Fibroblast of lung (primary cell): ENCODE data around the gene TCP10L. TPM values are rescaled to one million over a fixed set of nuclear protein-coding genes. Genes with fewer than 3 reads are reported as not detected.
A peak's percentile ranks its signal among the peaks of the same experiment; 100 is the strongest.

Source experiments
- DNase-seq, 2 donors: peaks; one replicate each; pipeline versions ENCODE4 v3.0.0 to v3.0.0-alpha.2; 2010; ENCODE audit warnings: low read depth in 2 of 2
- H2AFZ ChIP-seq: 2 replicates; pipeline ENCODE4 v1.5.1; 2012; ENCODE audit warnings: low read length, control low read depth, inconsistent platforms
- H3K27ac ChIP-seq: 2 replicates; pipeline ENCODE4 v1.5.1; 2011; ENCODE audit warnings: low read length, control low read depth; ENCODE audit not compliant: insufficient read depth
- H3K27me3 ChIP-seq: 2 replicates; pipeline ENCODE4 v1.5.1; 2011; ENCODE audit warnings: mild to moderate bottlenecking, low read length; ENCODE audit not compliant: control insufficient read depth, insufficient read depth
- H3K36me3 ChIP-seq: 2 replicates; pipeline ENCODE4 v1.5.1; 2011; ENCODE audit warnings: low read length; ENCODE audit not compliant: control insufficient read depth, insufficient read depth
- H3K4me1 ChIP-seq: 2 replicates; pipeline ENCODE4 v1.5.1; 2011; ENCODE audit warnings: low read length; ENCODE audit not compliant: control insufficient read depth, insufficient read depth; ENCODE audit errors: extremely low read depth
- H3K4me2 ChIP-seq: 2 replicates; pipeline ENCODE4 v1.5.1; 2011; ENCODE audit warnings: low read length, control low read depth; ENCODE audit not compliant: insufficient read depth; ENCODE audit errors: extremely low read depth
- H3K4me3 ChIP-seq, 4 experiments: fragments of 200-600 bp in 1 of 4; sonication (generic) in 1 of 4; replicated peaks in 1 of 4; 2 replicates each; pipeline ENCODE4 v1.5.1; 2011 to 2016; ENCODE audit warnings: low read length in 4 of 4, low read depth in 3 of 4, mild to moderate bottlenecking in 3 of 4, control low read depth in 2 of 4, inconsistent platforms in 1 of 4, mixed read lengths in 1 of 4; ENCODE audit not compliant: insufficient read depth in 1 of 4; ENCODE audit errors: control extremely low read depth in 1 of 4
- H3K79me2 ChIP-seq: 2 replicates; pipeline ENCODE4 v1.5.1; 2012; ENCODE audit warnings: mild to moderate bottlenecking, low read length, inconsistent platforms; ENCODE audit not compliant: control insufficient read depth, insufficient read depth
- H3K9ac ChIP-seq: 2 replicates; pipeline ENCODE4 v1.5.1; 2011; ENCODE audit warnings: mild to moderate bottlenecking, low read length, control low read depth; ENCODE audit not compliant: insufficient read depth
- H3K9me3 ChIP-seq: 2 replicates; pipeline ENCODE4 v1.5.1; 2012; ENCODE audit warnings: low read depth, low read length; ENCODE audit not compliant: control insufficient read depth, insufficient read depth
- H4K20me1 ChIP-seq: 2 replicates; pipeline ENCODE4 v1.5.1; 2011; ENCODE audit warnings: low read length; ENCODE audit not compliant: control insufficient read depth, insufficient read depth; ENCODE audit errors: extremely low read depth
- EZH2 ChIP-seq: IDR thresholded peaks from 2 replicates; pipeline ENCODE4 v1.5.1; 2012; ENCODE audit warnings: low read length, control low read depth, mild to moderate bottlenecking; ENCODE audit errors: missing control alignments
- polyA plus RNA-seq, 2 donors: library from polyadenylated mRNA; depleted of rRNA in 1 of 2; stranded (reverse) in 1 of 2; unstranded in 1 of 2; fragments of >200 nt; gene quantifications; 2 replicates each; pipeline ENCODE4 v1.2.1, GENCODE V29; 2011 to 2012; ENCODE audit warnings: missing spikeins in 1 of 2
- total RNA-seq: library from RNA; depleted of rRNA; stranded (reverse); fragments of >200 nt; gene quantifications from 2 replicates; pipeline ENCODE4 v1.2.1, GENCODE V29; 2014
- TF ChIP-seq, protein P1 (sequence below), 2 donors: IDR thresholded peaks in 1 of 2; conservative IDR thresholded peaks in 1 of 2; 1 replicate in 1 of 2; 2 replicates in 1 of 2; pipeline ENCODE4 v1.5.1; 2011 to 2012; ENCODE audit warnings: low read length in 2 of 2, control low read depth in 1 of 2, inconsistent platforms in 1 of 2, low read depth in 1 of 2, mild to moderate bottlenecking in 1 of 2

Gene TCP10L
- total and polyA plus RNA-seq, 2 donors (not counting 1 experiment from before 2014, with no cell fraction given) = 0.24 to 0.83 TPM

DNA sequence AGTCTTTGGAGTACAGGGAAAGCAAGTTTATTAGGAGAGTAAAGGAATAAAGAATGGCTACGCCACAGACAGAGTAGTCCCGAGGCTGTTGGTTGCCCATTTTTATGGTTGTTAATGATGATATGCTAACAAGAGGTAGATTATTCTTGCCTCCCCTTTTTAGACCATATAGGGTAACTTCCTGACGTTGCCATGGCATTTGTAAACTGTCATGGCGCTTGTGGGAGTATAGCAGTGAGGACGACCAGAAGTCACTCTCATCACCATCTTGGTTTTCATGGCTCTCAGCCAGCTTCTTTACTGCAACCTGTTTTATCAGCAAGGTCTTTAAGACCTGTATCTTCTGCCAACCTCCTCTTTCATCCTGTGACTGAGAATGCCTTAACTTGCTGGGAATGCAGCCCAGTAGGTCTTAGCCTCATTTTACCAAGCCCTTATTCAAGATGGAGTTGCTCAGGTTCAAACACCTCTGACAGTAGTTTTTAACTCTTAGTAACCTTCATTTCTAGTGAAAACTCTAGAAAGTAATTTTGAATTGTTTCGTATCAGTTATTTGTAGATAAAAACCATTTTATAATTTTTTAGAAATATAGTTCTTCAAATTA, 26.2 kb downstream of the TCP10L start:
- Histone ChIP-seq H3K4me3 (no peak overlapping the region), H3K9me3 (no peaks in the 10 kb centered on the region), H3K4me1 (no peaks in the 10 kb centered on the region), H3K4me2 (no peak overlapping the region), H3K79me2 (no peaks in the 10 kb centered on the region), H3K27me3 (no peaks in the 10 kb centered on the region), H3K36me3 (no peaks in the 10 kb centered on the region), H3K27ac (no peak overlapping the region), H2AFZ (no peak overlapping the region), H4K20me1 (no peaks in the 10 kb centered on the region), H3K9ac (no peak overlapping the region)
- TF ChIP-seq EZH2 = no peak
- TF ChIP-seq, protein P1, sequence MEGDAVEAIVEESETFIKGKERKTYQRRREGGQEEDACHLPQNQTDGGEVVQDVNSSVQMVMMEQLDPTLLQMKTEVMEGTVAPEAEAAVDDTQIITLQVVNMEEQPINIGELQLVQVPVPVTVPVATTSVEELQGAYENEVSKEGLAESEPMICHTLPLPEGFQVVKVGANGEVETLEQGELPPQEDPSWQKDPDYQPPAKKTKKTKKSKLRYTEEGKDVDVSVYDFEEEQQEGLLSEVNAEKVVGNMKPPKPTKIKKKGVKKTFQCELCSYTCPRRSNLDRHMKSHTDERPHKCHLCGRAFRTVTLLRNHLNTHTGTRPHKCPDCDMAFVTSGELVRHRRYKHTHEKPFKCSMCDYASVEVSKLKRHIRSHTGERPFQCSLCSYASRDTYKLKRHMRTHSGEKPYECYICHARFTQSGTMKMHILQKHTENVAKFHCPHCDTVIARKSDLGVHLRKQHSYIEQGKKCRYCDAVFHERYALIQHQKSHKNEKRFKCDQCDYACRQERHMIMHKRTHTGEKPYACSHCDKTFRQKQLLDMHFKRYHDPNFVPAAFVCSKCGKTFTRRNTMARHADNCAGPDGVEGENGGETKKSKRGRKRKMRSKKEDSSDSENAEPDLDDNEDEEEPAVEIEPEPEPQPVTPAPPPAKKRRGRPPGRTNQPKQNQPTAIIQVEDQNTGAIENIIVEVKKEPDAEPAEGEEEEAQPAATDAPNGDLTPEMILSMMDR (conservative IDR thresholded peaks at IDR 0.05 in 1 of 2, IDR thresholded peaks at IDR 0.05 in 1 of 2; ENCODE audit: low read depth in 1 of 2, low read length in 2 of 2) = no peak
- DNase-seq = no peak

GRCh38 chr21:32558106-32558505, 27.2 kb downstream of the TCP10L start:
- H3K27me3 ChIP-seq = no peaks in the 10 kb centered on the region
- H3K36me3 ChIP-seq = no peaks in the 10 kb centered on the region
- H3K4me3 ChIP-seq = no peak overlapping the region
- H3K79me2 ChIP-seq = no peaks in the 10 kb centered on the region
- TF ChIP-seq EZH2 = no peak
- TF ChIP-seq, protein P1 (conservative IDR thresholded peaks at IDR 0.05 in 1 of 2, IDR thresholded peaks at IDR 0.05 in 1 of 2; ENCODE audit: low read depth in 1 of 2, low read length in 2 of 2) = no peak
- no peaks in the 10 kb centered on the region for H3K4me1 ChIP-seq
- H3K27ac ChIP-seq = no peak overlapping the region
- H3K9me3 ChIP-seq = no peaks in the 10 kb centered on the region
- no peaks in the 10 kb centered on the region for H4K20me1 ChIP-seq
- H3K9ac ChIP-seq = no peak overlapping the region
- no peak overlapping the region for H2AFZ ChIP-seq
- no peak for DNase-seq
- H3K4me2 ChIP-seq = no peak overlapping the region

DNA sequence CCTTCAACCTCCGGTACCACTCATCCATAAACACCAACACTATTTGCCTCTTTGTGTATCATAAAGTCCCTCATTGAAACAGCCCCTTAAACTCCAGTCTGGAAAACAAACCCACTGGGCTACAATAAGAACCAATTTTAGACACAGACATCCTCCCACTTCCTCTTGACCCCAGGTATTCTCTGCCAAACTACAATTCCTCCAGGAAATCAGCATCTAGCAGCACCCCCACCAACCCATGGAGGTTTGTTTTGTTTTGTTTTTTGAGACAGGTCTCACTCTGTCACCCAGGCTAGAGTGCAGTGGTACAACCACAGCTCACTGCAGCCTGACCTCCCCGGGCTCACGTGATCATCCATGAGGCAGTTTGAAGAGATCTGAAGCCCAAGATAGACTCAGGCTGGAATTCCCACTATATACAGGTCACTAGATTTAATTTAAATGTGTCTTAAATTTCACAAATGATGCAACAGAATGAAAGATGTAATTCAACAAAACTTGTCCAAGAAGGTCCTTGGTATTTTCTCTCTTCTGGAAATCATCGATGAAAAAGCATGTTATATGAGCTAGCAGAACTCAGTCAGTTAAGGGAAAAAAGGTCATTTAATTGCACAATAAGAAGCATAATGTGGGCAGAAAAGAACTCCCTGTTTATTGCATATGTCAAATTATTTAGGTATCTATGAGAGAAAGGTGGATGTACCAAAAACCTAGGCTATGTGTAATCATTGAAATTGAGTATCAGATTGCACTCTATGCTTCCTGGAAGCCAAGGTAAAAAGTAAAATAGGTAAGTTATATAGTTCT, 30.3 kb downstream of the TCP10L start:
- peak in 1 of 2 donors; percentile 74 for DNase-seq
- no peak overlapping the region for H3K4me3 ChIP-seq

More for the DNA sequence above, 30.3 kb downstream of the TCP10L start:
- no peaks in the 10 kb centered on the region for H3K36me3 ChIP-seq
- H3K27ac ChIP-seq = no peak overlapping the region
- no peak overlapping the region for H2AFZ ChIP-seq
- H3K79me2 ChIP-seq = no peaks in the 10 kb centered on the region
- no peak overlapping the region for H3K4me2 ChIP-seq
- H3K9me3 ChIP-seq = no peaks in the 10 kb centered on the region
- no peaks in the 10 kb centered on the region for H3K4me1 ChIP-seq
- TF ChIP-seq EZH2 = no peak
- TF ChIP-seq, protein P1 (conservative IDR thresholded peaks at IDR 0.05 in 1 of 2, IDR thresholded peaks at IDR 0.05 in 1 of 2; ENCODE audit: low read depth in 1 of 2, low read length in 2 of 2) = no peak
- H3K9ac ChIP-seq = no peak overlapping the region
- no peaks in the 10 kb centered on the region for H3K27me3 ChIP-seq
- H4K20me1 ChIP-seq = no peaks in the 10 kb centered on the region
